Activated naive CD4-positive, alpha-beta T cell treated with anti-CD3 and anti-CD28 coated beads, Interleukin-2, amount 50 U/mL, for 24 hours (primary cell): ENCODE results near the gene ABLIM2.

Source experiments
- H3K27ac Mint-ChIP-seq: one replicate; pipeline ENCODE4 v1.8.0; 2021; ENCODE audit warnings: mild to moderate bottlenecking, mixed read lengths
- H3K27me3 Mint-ChIP-seq: one replicate; pipeline ENCODE4 v1.8.0; 2021; ENCODE audit warnings: mixed read lengths
- H3K36me3 Mint-ChIP-seq: one replicate; pipeline ENCODE4 v1.8.0; 2021; ENCODE audit warnings: mixed read lengths
- H3K4me1 Mint-ChIP-seq: one replicate; pipeline ENCODE4 v1.8.0; 2021; ENCODE audit warnings: mixed read lengths
- H3K4me3 Mint-ChIP-seq: one replicate; pipeline ENCODE4 v1.8.0; 2021; ENCODE audit warnings: mild to moderate bottlenecking, mixed read lengths
- H3K9me3 Mint-ChIP-seq: one replicate; pipeline ENCODE4 v1.8.0; 2021; ENCODE audit warnings: mixed read lengths

The ABLIM2 gene

GRCh38 chr4:8182294-8182693 lies 23.7 kb upstream of the ABLIM2 start:
- Mint-ChIP-seq H3K27ac (no peak overlapping the region), H3K9me3 (no peaks in the 10 kb centered on the region), H3K36me3 (no peaks in the 10 kb centered on the region), H3K4me3 (no peak overlapping the region), H3K27me3 (no peaks in the 10 kb centered on the region), H3K4me1 (no peaks in the 10 kb centered on the region)

- H3K36me3 Mint-ChIP-seq = no peaks in the 10 kb centered on the region
- H3K9me3 Mint-ChIP-seq = no peaks in the 10 kb centered on the region
- H3K27ac Mint-ChIP-seq = no peak overlapping the region
- no peaks in the 10 kb centered on the region for H3K4me1 Mint-ChIP-seq
- no peak overlapping the region for H3K4me3 Mint-ChIP-seq
- no peaks in the 10 kb centered on the region for H3K27me3 Mint-ChIP-seq
These were observed 23.2 kb upstream of the ABLIM2 start for GRCh38 chr4:8181844-8182243.

GRCh38 chr4:8181119-8181518 lies 22.5 kb upstream of the ABLIM2 start:
- no peak overlapping the region for H3K27ac Mint-ChIP-seq
- no peaks in the 10 kb centered on the region for H3K27me3 Mint-ChIP-seq
- no peaks in the 10 kb centered on the region for H3K9me3 Mint-ChIP-seq
- H3K36me3 Mint-ChIP-seq = no peaks in the 10 kb centered on the region
- no peak overlapping the region for H3K4me3 Mint-ChIP-seq
- no peaks in the 10 kb centered on the region for H3K4me1 Mint-ChIP-seq

GRCh38 chr4:8180310-8181093 lies 21.9 kb upstream of the ABLIM2 start:
- H3K27ac Mint-ChIP-seq = no peak overlapping the region
- no peaks in the 10 kb centered on the region for H3K4me1 Mint-ChIP-seq
- H3K36me3 Mint-ChIP-seq = no peaks in the 10 kb centered on the region
- H3K4me3 Mint-ChIP-seq = no peak overlapping the region
- no peaks in the 10 kb centered on the region for H3K27me3 Mint-ChIP-seq
- no peaks in the 10 kb centered on the region for H3K9me3 Mint-ChIP-seq

GRCh38 chr4:8179771-8180170 lies 21.2 kb upstream of the ABLIM2 start:
- Mint-ChIP-seq H3K9me3 (no peaks in the 10 kb centered on the region), H3K4me3 (no peak overlapping the region), H3K27ac (no peak overlapping the region), H3K4me1 (no peaks in the 10 kb centered on the region), H3K27me3 (no peaks in the 10 kb centered on the region), H3K36me3 (no peaks in the 10 kb centered on the region)

- no peak overlapping the region for H3K27ac Mint-ChIP-seq
- no peaks in the 10 kb centered on the region for H3K36me3 Mint-ChIP-seq
- no peaks in the 10 kb centered on the region for H3K27me3 Mint-ChIP-seq
- H3K9me3 Mint-ChIP-seq = no peaks in the 10 kb centered on the region
- H3K4me1 Mint-ChIP-seq = no peaks in the 10 kb centered on the region
- no peak overlapping the region for H3K4me3 Mint-ChIP-seq
These were observed 20.5 kb upstream of the ABLIM2 start for GRCh38 chr4:8179074-8179473.

- Mint-ChIP-seq H3K4me1 (no peaks in the 10 kb centered on the region), H3K27me3 (no peaks in the 10 kb centered on the region), H3K4me3 (no peak overlapping the region), H3K27ac (no peak overlapping the region), H3K9me3 (no peaks in the 10 kb centered on the region), H3K36me3 (no peaks in the 10 kb centered on the region)
These were observed 19.3 kb upstream of the ABLIM2 start for GRCh38 chr4:8177956-8178355.

- H3K36me3 Mint-ChIP-seq = no peaks in the 10 kb centered on the region
- no peak overlapping the region for H3K4me3 Mint-ChIP-seq
- H3K27me3 Mint-ChIP-seq = no peaks in the 10 kb centered on the region
- H3K4me1 Mint-ChIP-seq = no peaks in the 10 kb centered on the region
- H3K9me3 Mint-ChIP-seq = no peaks in the 10 kb centered on the region
- no peak overlapping the region for H3K27ac Mint-ChIP-seq
These were observed 18.9 kb upstream of the ABLIM2 start for GRCh38 chr4:8177552-8177951.

- Mint-ChIP-seq H3K4me3 (no peak overlapping the region), H3K36me3 (no peaks in the 10 kb centered on the region), H3K4me1 (no peaks in the 10 kb centered on the region), H3K9me3 (no peaks in the 10 kb centered on the region), H3K27me3 (no peaks in the 10 kb centered on the region), H3K27ac (no peak overlapping the region)
These were observed 18.2 kb upstream of the ABLIM2 start for GRCh38 chr4:8176547-8177399.

- H3K36me3 Mint-ChIP-seq = no peaks in the 10 kb centered on the region
- H3K9me3 Mint-ChIP-seq = no peaks in the 10 kb centered on the region
- no peaks in the 10 kb centered on the region for H3K27me3 Mint-ChIP-seq
- no peaks in the 10 kb centered on the region for H3K4me1 Mint-ChIP-seq
- no peak overlapping the region for H3K27ac Mint-ChIP-seq
- no peak overlapping the region for H3K4me3 Mint-ChIP-seq
These were observed 17.1 kb upstream of the ABLIM2 start for GRCh38 chr4:8175686-8176085.

- Mint-ChIP-seq H3K4me3 (no peak overlapping the region), H3K27me3 (no peaks in the 10 kb centered on the region), H3K4me1 (no peaks in the 10 kb centered on the region), H3K36me3 (no peaks in the 10 kb centered on the region), H3K9me3 (no peaks in the 10 kb centered on the region), H3K27ac (no peak overlapping the region)
These were observed 16.4 kb upstream of the ABLIM2 start for GRCh38 chr4:8174970-8175369.

- Mint-ChIP-seq H3K36me3 (no peaks in the 10 kb centered on the region), H3K27ac (no peak overlapping the region), H3K27me3 (peaks cover 1% of the 10 kb centered on the region)
These were observed 15.1 kb upstream of the ABLIM2 start for GRCh38 chr4:8173492-8174242.

GRCh38 chr4:8171984-8172924 lies 13.6 kb upstream of the ABLIM2 start:
- no peaks in the 10 kb centered on the region for H3K4me1 Mint-ChIP-seq
- no peaks in the 10 kb centered on the region for H3K36me3 Mint-ChIP-seq
- H3K9me3 Mint-ChIP-seq = peaks cover 6% of the 10 kb centered on the region
- no peak overlapping the region for H3K27ac Mint-ChIP-seq
- H3K4me3 Mint-ChIP-seq = no peak overlapping the region
- H3K27me3 Mint-ChIP-seq = peaks cover 1% of the 10 kb centered on the region

More at GRCh38 chr4:8173492-8174242, 15.1 kb upstream of the ABLIM2 start:
- no peak overlapping the region for H3K4me3 Mint-ChIP-seq
- H3K9me3 Mint-ChIP-seq = no peaks in the 10 kb centered on the region
- H3K4me1 Mint-ChIP-seq = no peaks in the 10 kb centered on the region

- no peaks in the 10 kb centered on the region for H3K4me1 Mint-ChIP-seq
- no peak overlapping the region for H3K4me3 Mint-ChIP-seq
- H3K27ac Mint-ChIP-seq = no peak overlapping the region
- H3K9me3 Mint-ChIP-seq = peaks cover 7% of the 10 kb centered on the region
- H3K27me3 Mint-ChIP-seq = peaks cover 1% of the 10 kb centered on the region
- H3K36me3 Mint-ChIP-seq = no peaks in the 10 kb centered on the region
These were observed 12.7 kb upstream of the ABLIM2 start for GRCh38 chr4:8171266-8171665.

GRCh38 chr4:8170341-8170740 lies 11.7 kb upstream of the ABLIM2 start:
- Mint-ChIP-seq H3K4me3 (no peak overlapping the region), H3K36me3 (no peaks in the 10 kb centered on the region), H3K27me3 (peaks cover 1% of the 10 kb centered on the region), H3K4me1 (no peaks in the 10 kb centered on the region), H3K27ac (no peak overlapping the region), H3K9me3 (peaks cover 7% of the 10 kb centered on the region)
